ENCODE results near the gene PANK4. TPM values are rescaled to one million over a fixed set of nuclear protein-coding genes. Genes with fewer than 3 reads are reported as not detected.

The PANK4 gene
- total and polyA plus RNA-seq, 2 donors (not counting 3 experiments of a cell fraction or from before 2014, with no cell fraction given) = 22.1 to 34.0 TPM

- Histone ChIP-seq H3K9me1 (replicated peaks; ENCODE audit: control insufficient read depth, extremely low read depth, insufficient read depth, low read length) (no peaks in the 10 kb centered on the region), H3K4me3 (replicated peaks in 1 of 3; ENCODE audit: insufficient read depth in 1 of 3, low read depth in 1 of 3, low read length in 3 of 3) (no peak overlapping the region), H3K36me3 (ENCODE audit: control insufficient read depth in 2 of 2, extremely low read depth in 1 of 2, insufficient read depth in 2 of 2, low read length in 2 of 2) (no peaks in the 10 kb centered on the region), H3K9ac (replicated peaks; ENCODE audit: extremely low read depth, insufficient read depth, low read length) (no peak overlapping the region), H3K4me1 (ENCODE audit: control insufficient read depth, extremely low read depth, insufficient read depth, low read length) (no peaks in the 10 kb centered on the region), H3K9me3 (replicated peaks; ENCODE audit: control insufficient read depth, insufficient read depth, low read length) (no peaks in the 10 kb centered on the region), H3K27me3 (ENCODE audit: control insufficient read depth in 2 of 2, insufficient read depth in 2 of 2, low read length in 2 of 2) (no peaks in the 10 kb centered on the region), H3K79me2 (ENCODE audit: control insufficient read depth, insufficient read depth, low read length) (no peaks in the 10 kb centered on the region), H2AFZ (ENCODE audit: low read depth, low read length) (no peak overlapping the region), H4K20me1 (replicated peaks; ENCODE audit: control insufficient read depth, extremely low read depth, insufficient read depth, low read length) (no peaks in the 10 kb centered on the region), H3K4me2 (ENCODE audit: insufficient read depth, low read length) (no peak overlapping the region), H3K27ac (ENCODE audit: insufficient read depth, low read depth, low read length) (no peak overlapping the region)
- DNase-seq (ENCODE audit: low read depth, low spot score) = no peak
- dilution Hi-C loops (cut with MboI; ENCODE audit: extremely low pct_ligation_motif_present, low sequenced_read_pairs) = no loop called here
- TF ChIP-seq JUN (IDR thresholded peaks at IDR 0.05; ENCODE audit: borderline replicate concordance, insufficient read depth, insufficient read length, low read depth) (no peak), CTCF (IDR thresholded peaks at IDR 0.05; ENCODE audit: extremely low read depth in 1 of 2, insufficient read depth in 1 of 2, low read depth in 1 of 2, low read length in 2 of 2) (no peak), EZH2 (IDR thresholded peaks at IDR 0.05; ENCODE audit: borderline replicate concordance, low read depth, low read length, severe bottlenecking) (no peak), MYC (IDR thresholded peaks at IDR 0.05; ENCODE audit: low read depth, low read length) (no peak)
- FAIRE-seq = no peak
- intact Hi-C loops (cut with micrococcal nuclease) = no loop called here
- no TSS peak for BruUV-seq (replicated peaks)
- ChIA-PET POLR2A (no interaction called here), CTCF (interaction anchor here (0.6 to 1.8 kb wide), 2 partner anchors 28 to 87 kb away, joined by 3 to 5 read pairs; no protein-coding TSS in a partner anchor)
Observed at GRCh38 chr1:2460203-2460602, 66.2 kb downstream of the PANK4 start.

GRCh38 chr1:2459757-2460156, 66.6 kb downstream of the PANK4 start:
- ChIA-PET POLR2A (no interaction called here), CTCF (interaction anchor here (0.6 to 1.8 kb wide), 2 partner anchors 28 to 88 kb away, joined by 3 to 5 read pairs; no protein-coding TSS in a partner anchor)
- Histone ChIP-seq H3K9ac (replicated peaks; ENCODE audit: extremely low read depth, insufficient read depth, low read length) (no peak overlapping the region), H3K27ac (ENCODE audit: insufficient read depth, low read depth, low read length) (no peak overlapping the region), H3K4me3 (replicated peaks in 1 of 3; ENCODE audit: insufficient read depth in 1 of 3, low read depth in 1 of 3, low read length in 3 of 3) (no peak overlapping the region), H3K4me2 (ENCODE audit: insufficient read depth, low read length) (no peak overlapping the region), H4K20me1 (replicated peaks; ENCODE audit: control insufficient read depth, extremely low read depth, insufficient read depth, low read length) (no peaks in the 10 kb centered on the region), H3K79me2 (ENCODE audit: control insufficient read depth, insufficient read depth, low read length) (no peaks in the 10 kb centered on the region), H3K27me3 (ENCODE audit: control insufficient read depth in 2 of 2, insufficient read depth in 2 of 2, low read length in 2 of 2) (no peaks in the 10 kb centered on the region), H3K9me1 (replicated peaks; ENCODE audit: control insufficient read depth, extremely low read depth, insufficient read depth, low read length) (no peaks in the 10 kb centered on the region), H2AFZ (ENCODE audit: low read depth, low read length) (no peak overlapping the region), H3K4me1 (ENCODE audit: control insufficient read depth, extremely low read depth, insufficient read depth, low read length) (no peaks in the 10 kb centered on the region), H3K9me3 (replicated peaks; ENCODE audit: control insufficient read depth, insufficient read depth, low read length) (no peaks in the 10 kb centered on the region), H3K36me3 (ENCODE audit: control insufficient read depth in 2 of 2, extremely low read depth in 1 of 2, insufficient read depth in 2 of 2, low read length in 2 of 2) (no peaks in the 10 kb centered on the region)
- TF ChIP-seq GATA2 (IDR thresholded peaks at IDR 0.05; ENCODE audit: insufficient read depth, insufficient read length, low read depth, low read length) (no peak), CTCF (IDR thresholded peaks at IDR 0.05; ENCODE audit: extremely low read depth in 1 of 2, insufficient read depth in 1 of 2, low read depth in 1 of 2, low read length in 2 of 2) (peak in 1 of 2 donors; percentile 15), POLR2AphosphoS5 (IDR thresholded peaks at IDR 0.05; ENCODE audit: insufficient read depth, low read depth, low read length) (no peak)
- peak; percentile 12 for DNase-seq (ENCODE audit: low read depth, low spot score)
- dilution Hi-C loops (cut with MboI; ENCODE audit: extremely low pct_ligation_motif_present, low sequenced_read_pairs) = no loop called here
- FAIRE-seq = no peak
- no TSS peak for BruUV-seq (replicated peaks)
- intact Hi-C loops (cut with micrococcal nuclease) = no loop called here

All from endothelial cell of umbilical vein (primary cell).